ENCODE measurements around the gene ORAI2. TPM values are rescaled to one million over a fixed set of nuclear protein-coding genes. Genes with fewer than 3 reads are reported as not detected.
A peak's percentile ranks its signal among the peaks of the same experiment; 100 is the strongest.

ORAI2 gene
- total RNA-seq, 1 donor = 40.6 TPM

DNA sequence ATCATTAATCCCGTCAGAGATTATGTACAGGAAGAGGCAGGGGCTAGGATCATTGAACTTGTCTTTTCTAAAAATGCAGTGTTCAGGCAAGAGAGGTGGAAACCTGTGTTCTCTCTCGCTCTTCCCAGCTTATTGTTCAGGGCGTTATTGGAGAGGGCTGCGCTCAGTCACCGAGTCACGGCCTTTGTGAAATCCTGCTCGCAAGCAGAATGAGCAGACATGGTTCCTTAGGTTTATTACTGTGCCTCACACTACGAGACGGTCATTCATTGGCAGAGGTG, 37.8 kb upstream of the ORAI2 start:
- H3K4me3 ChIP-seq (ENCODE audit: low read depth, low read length) = peak overlapping the region; percentile 97
- DNase-seq (ENCODE audit: low read depth) = no peak
- TF ChIP-seq, protein P1, sequence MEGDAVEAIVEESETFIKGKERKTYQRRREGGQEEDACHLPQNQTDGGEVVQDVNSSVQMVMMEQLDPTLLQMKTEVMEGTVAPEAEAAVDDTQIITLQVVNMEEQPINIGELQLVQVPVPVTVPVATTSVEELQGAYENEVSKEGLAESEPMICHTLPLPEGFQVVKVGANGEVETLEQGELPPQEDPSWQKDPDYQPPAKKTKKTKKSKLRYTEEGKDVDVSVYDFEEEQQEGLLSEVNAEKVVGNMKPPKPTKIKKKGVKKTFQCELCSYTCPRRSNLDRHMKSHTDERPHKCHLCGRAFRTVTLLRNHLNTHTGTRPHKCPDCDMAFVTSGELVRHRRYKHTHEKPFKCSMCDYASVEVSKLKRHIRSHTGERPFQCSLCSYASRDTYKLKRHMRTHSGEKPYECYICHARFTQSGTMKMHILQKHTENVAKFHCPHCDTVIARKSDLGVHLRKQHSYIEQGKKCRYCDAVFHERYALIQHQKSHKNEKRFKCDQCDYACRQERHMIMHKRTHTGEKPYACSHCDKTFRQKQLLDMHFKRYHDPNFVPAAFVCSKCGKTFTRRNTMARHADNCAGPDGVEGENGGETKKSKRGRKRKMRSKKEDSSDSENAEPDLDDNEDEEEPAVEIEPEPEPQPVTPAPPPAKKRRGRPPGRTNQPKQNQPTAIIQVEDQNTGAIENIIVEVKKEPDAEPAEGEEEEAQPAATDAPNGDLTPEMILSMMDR (IDR thresholded peaks at IDR 0.05; ENCODE audit: insufficient read depth, low read depth, low read length) = no peak

DNA sequence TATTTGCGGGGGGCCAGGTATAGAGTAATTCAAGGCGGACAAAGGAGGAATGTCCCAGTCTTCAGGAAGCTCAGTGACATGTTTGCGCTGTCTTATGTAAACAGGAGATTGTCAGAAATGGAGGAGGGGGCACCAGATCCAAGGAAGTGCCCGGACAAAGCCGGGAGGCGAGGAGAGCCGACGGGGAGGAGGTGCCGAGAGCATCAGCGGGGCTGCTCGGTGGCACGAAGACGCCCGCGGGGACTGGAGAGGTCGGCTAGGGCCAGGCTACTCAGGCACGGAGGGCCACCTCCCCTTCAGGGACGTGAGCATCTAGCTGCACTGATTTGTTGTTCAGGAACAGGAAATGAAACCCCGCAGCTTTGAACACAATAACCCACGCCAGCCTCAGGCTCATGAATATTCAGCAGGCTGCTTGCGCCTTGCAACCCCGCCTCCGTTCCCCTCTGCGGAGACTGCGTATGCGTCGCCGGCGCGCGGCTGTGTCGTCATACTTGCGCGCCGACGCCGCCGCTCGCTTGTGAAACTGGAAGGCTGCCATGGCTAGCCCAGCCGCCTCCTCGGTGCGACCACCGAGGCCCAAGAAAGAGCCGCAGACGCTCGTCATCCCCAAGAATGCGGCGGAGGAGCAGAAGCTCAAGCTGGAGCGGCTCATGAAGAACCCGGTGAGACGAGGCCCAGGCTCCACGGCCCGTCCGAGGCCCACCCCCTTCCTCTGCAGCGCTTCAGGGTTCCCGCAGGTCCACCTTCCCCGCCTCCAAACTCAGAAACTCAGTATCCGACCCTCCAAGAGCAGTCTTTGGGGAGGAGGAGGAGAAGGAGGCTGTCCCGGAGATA, 37.3 kb upstream of the ORAI2 start, which contains the start of gene PRKRIP1:
Gene PRKRIP1, plus strand, starts transcription at position 491 of the 837 bp plus-strand sequence. Its CDS starts 49 bp downstream, at position 540.
- H3K4me3 ChIP-seq (ENCODE audit: low read depth, low read length) = peak within 1 kb of the TSS; percentile 97
- peak; percentile 94 for DNase-seq (ENCODE audit: low read depth)
- TF ChIP-seq, protein P1 (IDR thresholded peaks at IDR 0.05; ENCODE audit: insufficient read depth, low read depth, low read length) = no peak

DNA sequence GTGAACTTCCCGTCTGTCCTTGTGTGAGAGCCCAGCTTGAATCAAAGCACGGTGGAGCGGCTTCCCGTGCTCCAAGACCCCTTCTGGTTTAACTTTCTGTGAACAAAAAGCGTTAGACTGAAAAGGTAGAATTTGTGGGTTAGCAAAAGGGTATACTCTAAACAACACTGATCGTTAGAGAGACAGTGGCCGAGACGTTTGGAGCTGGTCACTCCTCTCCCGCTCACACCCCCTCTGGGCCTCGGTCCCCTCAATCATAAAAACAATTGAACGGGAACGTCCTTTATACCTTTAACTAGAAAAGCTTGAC, 36.7 kb upstream of the ORAI2 start:
- H3K4me3 ChIP-seq (ENCODE audit: low read depth, low read length) = peak overlapping the region; percentile 97
- TF ChIP-seq, protein P1 (IDR thresholded peaks at IDR 0.05; ENCODE audit: insufficient read depth, low read depth, low read length) = no peak
- no peak for DNase-seq (ENCODE audit: low read depth)

DNA sequence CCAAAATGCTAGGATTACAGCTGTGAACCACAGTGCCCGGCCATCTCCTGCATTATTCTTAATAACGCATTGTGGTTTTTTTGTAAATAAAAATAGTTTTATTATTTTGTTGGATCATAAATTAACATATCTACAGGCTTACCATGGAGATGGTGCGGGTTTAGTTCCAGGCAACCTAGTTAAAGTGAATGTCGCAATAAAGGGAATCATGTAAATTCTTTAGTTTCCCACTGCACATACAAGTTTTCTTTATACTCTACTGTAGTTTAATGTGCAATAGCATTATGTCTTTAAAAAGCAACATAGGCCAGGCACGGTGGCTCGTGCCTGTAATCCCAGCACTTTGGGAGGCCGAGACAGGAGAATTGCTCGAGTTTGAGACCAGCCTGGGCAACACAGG, 34.8 kb upstream of the ORAI2 start:
- no peak for DNase-seq (ENCODE audit: low read depth)
- no peak overlapping the region for H3K4me3 ChIP-seq (ENCODE audit: low read depth, low read length)
- TF ChIP-seq, protein P1 (IDR thresholded peaks at IDR 0.05; ENCODE audit: insufficient read depth, low read depth, low read length) = no peak

DNA sequence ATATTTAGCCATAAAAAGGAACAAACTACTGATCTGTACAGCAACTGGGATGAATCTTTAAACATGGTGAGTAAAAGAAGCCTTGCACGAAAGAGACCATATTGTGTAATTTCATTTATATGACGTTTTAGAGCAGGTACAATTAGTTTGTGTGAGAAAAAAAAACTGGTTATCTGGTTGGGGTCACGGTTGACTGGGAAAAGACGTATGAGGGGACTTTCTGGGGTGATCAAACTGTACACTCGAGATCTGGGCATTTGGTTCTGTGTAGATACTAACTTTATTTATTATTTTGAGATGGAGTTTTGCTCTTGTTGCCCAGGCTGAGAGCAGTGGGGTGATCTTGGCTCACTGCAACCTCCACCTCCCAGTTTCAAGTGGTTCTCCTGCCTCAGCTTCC, 33.0 kb upstream of the ORAI2 start:
- TF ChIP-seq, protein P1 (IDR thresholded peaks at IDR 0.05; ENCODE audit: insufficient read depth, low read depth, low read length) = no peak
- H3K4me3 ChIP-seq (ENCODE audit: low read depth, low read length) = no peak overlapping the region
- no peak for DNase-seq (ENCODE audit: low read depth)

DNA sequence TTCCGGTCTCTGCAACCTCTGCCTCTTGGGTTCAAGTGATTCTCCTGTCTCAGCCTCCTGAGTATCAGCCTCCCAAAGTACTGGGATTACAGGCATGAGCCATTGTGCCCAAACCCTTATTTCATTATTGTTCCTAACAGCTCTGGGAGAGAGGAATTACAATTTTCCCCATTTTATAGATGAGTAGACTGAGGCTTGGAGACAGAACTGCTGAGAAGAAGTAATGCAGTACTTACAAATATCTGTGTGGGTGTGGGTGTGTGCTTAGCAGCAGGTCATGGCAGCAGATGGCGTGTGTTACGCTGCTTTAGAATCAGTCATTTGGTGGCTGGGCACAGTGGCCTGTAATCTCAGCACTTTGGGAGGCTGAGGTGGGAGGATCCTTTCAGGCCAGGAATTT, 29.8 kb upstream of the ORAI2 start:
- no peak overlapping the region for H3K4me3 ChIP-seq (ENCODE audit: low read depth, low read length)
- TF ChIP-seq, protein P1 (IDR thresholded peaks at IDR 0.05; ENCODE audit: insufficient read depth, low read depth, low read length) = no peak
- no peak for DNase-seq (ENCODE audit: low read depth)
